NCI-H2196 (cell line): ENCODE measurements around the gene C12orf42.

Experiments
- DNase-seq: peaks from one replicate; lab custom pipeline; 2025; ENCODE audit not compliant: unreplicated experiment; lab: John Stamatoyannopoulos, UW

Gene C12orf42

DNA sequence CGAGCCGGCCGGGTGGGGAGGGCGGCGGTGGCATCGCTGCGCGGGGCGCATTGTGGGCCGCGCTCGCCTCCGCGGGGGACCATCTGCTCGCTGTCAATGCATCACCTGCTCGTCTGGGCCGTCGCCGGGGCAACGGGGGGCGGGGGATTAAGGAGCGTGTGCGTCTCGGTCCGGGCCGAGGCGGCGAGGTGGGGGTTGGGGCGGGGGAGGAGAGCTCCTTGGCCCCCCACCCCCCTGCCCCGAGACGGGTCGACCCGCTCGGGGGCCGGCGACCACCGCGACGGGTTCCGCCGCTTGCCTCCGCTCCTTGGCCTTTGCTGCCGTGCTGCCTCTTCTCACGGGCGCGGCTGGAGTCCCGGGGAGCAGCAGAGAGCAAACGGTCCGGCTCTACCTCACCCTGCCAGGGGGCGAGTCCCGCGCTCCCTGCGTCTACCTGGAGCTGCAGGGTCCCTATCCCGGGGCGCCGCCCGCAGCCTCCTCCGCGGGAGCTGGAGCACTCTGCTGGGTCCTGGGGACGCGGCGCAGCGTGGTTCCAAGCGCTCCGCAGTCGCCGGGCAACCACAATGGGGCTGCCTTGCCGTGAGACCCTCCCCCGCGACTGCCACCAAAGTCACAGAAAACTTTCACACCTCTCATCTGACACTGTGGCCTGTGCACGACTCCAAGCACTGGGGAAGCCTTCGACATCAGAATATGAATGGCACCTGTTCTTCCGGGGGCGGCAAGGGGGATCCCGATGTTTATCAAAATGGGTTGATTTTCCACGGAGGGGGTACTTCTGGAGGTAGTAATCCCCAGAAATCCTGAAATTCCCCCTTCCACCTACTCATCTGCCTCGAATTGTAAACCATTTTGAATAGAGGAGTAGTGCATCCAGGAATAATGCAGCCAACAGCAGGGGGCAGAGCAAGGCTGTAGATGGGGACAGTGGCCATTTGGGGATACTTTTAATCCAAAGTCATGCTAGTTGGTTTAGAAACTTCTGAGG is at the start of gene C12orf42:
C12orf42 (minus strand) TSS at position 500 of the 988 bp plus-strand sequence. CDS start 17,542 bp downstream, outside the sequence.
- DNase-seq = peak; percentile 90

- DNase-seq = no peak
These were observed 46.3 kb upstream of the C12orf42 start for GRCh38 chr12:103542078-103542477.

DNA sequence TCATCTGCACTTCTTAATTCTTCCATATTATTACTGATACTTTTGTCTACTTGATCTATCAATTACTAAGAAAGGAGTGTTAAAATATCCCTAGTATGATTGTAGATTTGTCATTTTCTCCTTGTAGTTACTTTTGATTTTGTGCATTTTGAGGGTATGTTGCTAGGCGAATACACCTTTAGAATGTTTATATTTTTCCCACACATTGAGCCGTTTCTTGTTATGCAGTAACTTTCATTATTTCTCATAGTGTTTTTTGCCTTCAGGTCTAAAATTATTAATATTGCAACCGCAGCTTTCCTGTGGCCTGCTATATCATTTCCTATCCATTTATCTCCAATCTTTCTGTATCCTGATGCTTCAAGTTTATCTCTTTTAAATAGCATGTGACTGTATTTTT is 44.6 kb upstream of the C12orf42 start:
- no peak for DNase-seq

- DNase-seq = no peak
These were observed 42.6 kb upstream of the C12orf42 start for GRCh38 chr12:103538397-103538796.

DNA sequence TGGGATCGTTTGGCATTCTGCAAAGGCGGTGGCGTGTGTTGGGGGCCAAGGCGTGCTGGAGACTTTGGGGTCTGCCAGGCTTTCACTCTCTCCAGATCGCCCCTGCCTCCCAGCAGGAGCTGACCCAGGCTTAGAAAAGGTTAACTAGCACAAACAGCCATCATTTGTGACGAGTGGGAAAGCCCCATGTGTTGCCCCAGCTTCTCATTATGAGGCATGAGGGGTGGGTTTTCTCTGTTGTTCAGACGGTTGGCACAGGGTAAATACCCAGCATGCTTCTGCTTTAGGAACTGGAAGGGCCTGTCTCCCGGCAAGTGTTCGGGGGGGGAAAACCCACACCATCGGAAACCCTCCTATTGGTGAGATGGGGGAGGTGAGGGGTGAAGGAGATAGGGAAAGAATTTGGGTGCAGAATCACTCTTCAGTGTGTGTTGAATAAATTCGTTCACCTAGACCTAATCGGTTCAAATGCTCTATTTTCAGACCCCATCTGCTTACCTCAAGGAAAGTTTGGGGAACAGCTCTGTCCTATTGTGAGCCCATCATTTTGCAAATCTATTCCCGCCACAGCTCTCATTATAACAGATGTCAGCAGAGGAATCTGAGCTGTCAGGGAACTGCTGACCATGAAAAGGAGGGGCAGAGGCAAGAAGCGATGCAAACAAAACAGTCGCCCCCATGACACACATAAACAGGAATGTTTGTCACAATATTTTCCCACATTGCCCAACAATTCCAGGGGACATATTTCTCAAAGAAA is 34.7 kb upstream of the C12orf42 start:
- no peak for DNase-seq

- DNase-seq = peak; percentile 46
These were observed 33.5 kb upstream of the C12orf42 start for GRCh38 chr12:103529306-103529705.

DNA sequence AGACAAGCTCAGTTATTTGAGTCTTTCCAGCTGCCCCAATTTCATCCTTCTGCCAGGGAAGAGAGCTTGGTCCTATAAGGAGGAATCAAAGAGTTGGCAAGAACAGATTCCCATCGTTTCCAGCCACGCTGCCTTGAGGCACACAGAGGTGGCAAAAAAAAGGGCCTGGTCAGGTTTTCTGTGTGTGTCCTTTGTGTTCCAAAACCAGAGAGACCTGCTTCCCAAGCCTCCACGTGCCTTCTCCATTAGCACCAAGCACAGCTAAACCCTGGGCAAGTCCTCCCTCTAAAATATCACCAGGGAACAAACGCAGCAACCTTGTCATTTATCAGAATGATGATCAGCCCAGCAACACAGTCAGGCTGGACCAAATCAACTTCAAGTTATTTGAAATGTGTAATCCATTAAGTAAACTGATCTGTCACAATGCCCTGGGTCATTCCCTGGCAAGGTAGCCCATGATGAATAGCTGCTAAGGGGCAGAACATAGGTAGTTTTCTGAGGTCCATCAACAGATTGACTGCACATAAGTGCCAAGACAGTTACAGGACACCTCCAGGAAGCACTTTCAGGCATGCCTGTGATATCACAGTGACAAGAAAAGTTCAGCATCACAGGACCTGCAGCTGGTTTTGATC is 28.6 kb upstream of the C12orf42 start:
- no peak for DNase-seq

DNA sequence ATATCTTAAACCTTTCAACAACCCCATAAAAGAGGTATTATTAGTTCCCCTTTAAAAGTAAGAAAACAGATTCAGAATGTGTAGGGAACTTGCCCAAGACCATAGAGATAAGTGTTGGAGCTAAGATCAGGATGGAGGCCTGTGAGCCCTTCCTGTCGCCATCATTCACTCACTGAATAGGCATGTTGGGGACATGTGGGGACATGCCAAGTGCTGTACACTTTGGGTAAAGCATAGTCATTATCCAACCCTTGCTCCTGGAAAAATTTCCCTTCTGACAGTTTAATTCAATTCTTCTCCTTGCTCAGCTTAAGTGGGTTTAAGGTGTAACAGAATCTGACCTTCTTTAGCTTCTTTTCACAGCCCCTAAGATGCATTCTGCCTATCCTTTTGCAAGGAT is 28.0 kb upstream of the C12orf42 start:
- DNase-seq = no peak

- no peak for DNase-seq
These were observed 25.0 kb upstream of the C12orf42 start for GRCh38 chr12:103520686-103521215.

DNA sequence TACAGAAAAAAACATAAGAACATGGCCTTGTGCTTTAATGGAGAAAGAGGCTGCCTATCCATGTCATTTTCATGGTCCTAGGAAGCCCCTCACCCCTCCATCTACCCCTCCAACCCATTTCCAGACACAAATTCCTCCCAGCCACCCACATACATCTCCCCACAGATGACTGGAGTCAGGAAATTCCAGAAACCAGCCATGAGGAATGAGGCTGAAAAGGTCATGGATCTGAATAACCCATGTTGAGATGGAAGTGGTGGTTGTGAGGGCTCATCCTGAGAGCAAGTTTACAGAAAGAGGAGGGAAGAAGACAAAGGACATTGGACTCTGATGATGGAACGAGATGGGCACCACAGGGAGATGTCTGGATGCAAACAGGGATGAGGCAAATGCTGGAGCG is 23.9 kb upstream of the C12orf42 start:
- no peak for DNase-seq

DNA sequence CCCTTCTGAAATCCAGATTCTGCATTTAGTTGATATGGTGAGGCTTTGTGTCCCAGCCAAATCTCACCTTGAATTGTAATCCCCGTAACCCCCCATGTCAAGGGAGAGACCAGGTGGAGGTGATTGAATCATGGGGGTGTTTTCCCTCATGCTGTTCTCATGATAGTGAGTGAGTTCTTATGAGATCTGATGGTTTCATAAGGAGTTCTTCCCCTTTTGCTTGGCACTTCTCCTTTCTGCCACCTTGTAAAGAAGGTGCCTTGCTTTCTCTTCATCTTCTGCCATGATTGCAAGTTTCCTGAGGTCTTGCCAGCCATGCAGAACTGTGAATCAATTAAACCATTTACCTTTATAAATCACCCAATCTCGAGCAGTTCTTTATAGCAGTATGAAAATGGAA is 23.1 kb upstream of the C12orf42 start:
- no peak for DNase-seq

GRCh38 chr12:103517161-103517560 is 21.4 kb upstream of the C12orf42 start:
- DNase-seq = no peak

DNA sequence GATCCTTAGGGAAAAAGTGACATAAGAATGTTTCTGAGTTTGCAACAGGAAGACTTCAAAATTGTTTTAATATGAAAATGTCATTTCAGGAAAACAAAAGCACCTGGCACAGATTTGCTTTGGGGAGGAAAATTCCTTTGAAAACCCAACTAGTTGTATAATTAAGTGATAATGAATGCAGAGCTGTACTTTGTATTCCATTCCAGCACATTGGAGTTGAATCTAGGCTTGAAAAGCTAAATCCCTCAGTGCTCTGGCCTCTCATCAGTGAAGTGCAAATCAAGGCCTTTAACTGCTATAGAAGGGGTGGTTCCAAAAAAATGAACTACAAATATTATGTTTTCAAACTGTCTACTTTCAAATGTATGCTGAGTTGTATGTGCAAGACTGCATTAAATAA is 19.6 kb upstream of the C12orf42 start:
- no peak for DNase-seq

GRCh38 chr12:103513875-103514274 is 18.1 kb upstream of the C12orf42 start:
- no peak for DNase-seq

DNA sequence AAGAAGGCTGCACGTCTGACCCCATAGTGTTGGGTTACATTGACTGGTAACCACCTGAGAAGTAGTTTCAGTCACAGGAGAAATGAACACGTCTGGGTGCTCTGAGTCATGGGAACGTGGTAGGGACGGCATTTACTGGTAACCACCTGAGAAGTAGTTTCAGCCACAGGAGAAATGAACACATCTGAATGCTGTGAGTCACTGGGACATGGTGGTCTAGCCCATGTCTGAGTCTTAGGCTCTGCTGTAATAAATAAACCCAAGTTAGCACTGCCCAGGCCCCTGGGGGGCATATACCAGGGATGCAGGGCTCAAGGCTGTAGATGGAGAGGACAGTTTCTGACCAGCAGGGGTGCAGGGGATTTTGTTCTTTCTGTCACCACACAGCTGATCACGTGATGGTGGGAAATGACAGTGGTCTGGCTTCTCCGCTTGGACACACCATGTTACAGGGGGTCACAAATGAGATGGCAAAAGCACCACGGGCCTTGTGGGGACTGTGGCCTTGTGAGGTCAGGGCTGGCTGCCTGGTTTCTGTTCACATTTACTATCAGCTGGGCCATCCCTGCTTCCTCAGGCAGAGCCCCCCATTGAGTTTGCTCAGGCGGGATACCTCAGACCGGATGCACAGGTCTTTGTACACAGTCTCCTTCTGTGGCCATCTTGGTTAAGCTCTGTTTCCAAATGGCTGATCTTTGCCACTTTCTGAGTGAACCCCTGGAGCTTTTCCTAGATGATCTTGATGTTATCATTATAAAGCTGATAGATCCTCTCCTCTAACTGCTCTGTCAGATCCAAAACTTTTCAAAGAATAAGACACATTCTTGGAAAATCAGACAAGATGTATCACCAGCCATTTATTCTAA is 9.8 kb upstream of the C12orf42 start:
- no peak for DNase-seq

GRCh38 chr12:103504606-103505005 is 8.8 kb upstream of the C12orf42 start:
- DNase-seq = no peak

DNA sequence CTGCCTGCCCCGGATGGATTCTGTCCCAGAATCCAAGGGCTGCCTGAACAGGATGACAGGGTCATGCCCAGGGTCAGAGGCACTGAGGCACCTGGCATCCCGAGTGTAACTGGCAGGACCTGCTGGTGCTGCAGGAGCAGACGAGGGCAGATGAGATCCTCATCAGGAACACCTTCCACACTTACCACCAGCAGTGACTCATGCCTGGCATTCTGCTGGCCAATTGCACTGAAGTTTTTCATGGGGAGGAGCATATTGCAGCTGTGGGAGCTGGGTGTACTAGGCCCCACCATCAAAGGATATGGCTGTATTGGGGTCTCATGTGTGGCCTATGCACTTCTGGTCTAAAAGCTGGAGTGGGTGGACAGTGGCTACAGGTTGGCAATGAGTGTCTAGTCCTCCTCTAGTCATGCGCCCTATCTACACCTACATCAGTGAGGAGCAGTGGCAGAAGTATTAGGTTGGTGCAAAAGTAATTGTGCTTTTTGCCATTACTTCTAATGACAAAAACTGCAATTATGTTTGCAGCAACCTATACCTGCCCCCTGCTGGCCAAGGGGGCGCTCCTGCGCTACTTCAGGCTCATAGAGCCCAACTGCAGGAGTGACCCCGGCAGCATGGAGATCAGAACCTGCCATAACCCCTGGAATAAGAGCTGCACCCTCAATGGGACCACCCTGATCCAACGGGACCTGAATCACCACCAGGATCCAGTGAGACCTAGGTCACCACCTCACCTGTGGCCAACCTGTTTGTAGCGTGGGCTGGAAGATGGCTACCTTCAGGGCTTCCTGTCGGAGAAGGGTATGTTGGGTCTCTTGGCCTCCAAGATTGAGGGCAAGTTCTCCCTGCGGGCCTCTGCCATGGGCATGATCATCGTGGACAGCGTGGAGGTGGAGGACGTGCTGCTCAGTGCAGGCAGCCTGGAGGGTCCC is 8.0 kb upstream of the C12orf42 start:
- peak; percentile 8 for DNase-seq

DNA sequence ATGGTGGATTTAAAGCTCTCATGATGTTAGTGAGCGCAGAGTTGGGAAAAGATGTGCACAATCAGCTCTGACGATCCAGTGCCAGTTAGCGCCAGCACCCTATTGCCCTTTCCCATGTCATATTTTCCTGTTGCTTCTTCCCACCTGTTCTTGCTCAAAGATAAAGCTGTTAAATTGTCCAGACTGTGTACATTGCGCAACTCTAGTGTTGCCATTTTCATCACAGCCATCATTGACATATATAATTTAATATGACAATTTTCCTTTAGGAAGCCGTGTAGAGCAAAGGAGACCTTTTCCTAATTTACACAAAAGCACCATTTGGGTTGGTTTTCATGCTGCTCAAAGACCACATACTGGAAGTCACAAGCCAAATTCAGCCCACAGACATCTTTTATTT is 5.7 kb upstream of the C12orf42 start:
- no peak for DNase-seq

GRCh38 chr12:103499571-103499970 is 3.8 kb upstream of the C12orf42 start:
- DNase-seq = no peak
